C4-2B (cell line): Measurements from ENCODE around the gene NUP214.

Source experiments
- CTCF ChIP-seq: fragments of 450-650 bp; conservative IDR thresholded peaks from 2 replicates; pipeline ENCODE4 v1.5.1; 2017; ENCODE audit warnings: mild to moderate bottlenecking
- ZFX ChIP-seq: fragments of 450-650 bp; IDR thresholded peaks from 2 replicates; pipeline ENCODE4 v1.6.1; 2017

- TF ChIP-seq CTCF = no peak
- TF ChIP-seq ZFX = no peak
These were observed 66.5 kb downstream of the NUP214 start for GRCh38 chr9:131191857-131192256.
